ENCODE data around the gene BTN1A1. TPM values are rescaled to one million over a fixed set of nuclear protein-coding genes. Genes with fewer than 3 reads are reported as not detected.

Gene BTN1A1
- total RNA-seq, 1 donor from 2014 or later, result not detected

GRCh38 chr6:26477426-26477825 lies 22.7 kb upstream of the BTN1A1 start:
- Mint-ChIP-seq H3K9me3 (ENCODE audit: unreplicated experiment) (peaks cover 4% of the 10 kb centered on the region), H3K36me3 (ENCODE audit: unreplicated experiment) (no peaks in the 10 kb centered on the region), H3K27me3 (ENCODE audit: unreplicated experiment) (no peaks in the 10 kb centered on the region), H3K4me1 (ENCODE audit: unreplicated experiment) (peaks cover 35% of the 10 kb centered on the region), H3K4me3 (ENCODE audit: unreplicated experiment) (no peak overlapping the region), H3K27ac (ENCODE audit: unreplicated experiment) (no peak overlapping the region)
- DNase-seq (ENCODE audit: extremely low spot score, unreplicated experiment), result no peak
- TF ChIP-seq, protein P1, sequence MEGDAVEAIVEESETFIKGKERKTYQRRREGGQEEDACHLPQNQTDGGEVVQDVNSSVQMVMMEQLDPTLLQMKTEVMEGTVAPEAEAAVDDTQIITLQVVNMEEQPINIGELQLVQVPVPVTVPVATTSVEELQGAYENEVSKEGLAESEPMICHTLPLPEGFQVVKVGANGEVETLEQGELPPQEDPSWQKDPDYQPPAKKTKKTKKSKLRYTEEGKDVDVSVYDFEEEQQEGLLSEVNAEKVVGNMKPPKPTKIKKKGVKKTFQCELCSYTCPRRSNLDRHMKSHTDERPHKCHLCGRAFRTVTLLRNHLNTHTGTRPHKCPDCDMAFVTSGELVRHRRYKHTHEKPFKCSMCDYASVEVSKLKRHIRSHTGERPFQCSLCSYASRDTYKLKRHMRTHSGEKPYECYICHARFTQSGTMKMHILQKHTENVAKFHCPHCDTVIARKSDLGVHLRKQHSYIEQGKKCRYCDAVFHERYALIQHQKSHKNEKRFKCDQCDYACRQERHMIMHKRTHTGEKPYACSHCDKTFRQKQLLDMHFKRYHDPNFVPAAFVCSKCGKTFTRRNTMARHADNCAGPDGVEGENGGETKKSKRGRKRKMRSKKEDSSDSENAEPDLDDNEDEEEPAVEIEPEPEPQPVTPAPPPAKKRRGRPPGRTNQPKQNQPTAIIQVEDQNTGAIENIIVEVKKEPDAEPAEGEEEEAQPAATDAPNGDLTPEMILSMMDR (IDR thresholded peaks at IDR 0.05), result no peak

- peaks cover 4% of the 10 kb centered on the region for H3K9me3 Mint-ChIP-seq (ENCODE audit: unreplicated experiment)
Measured at GRCh38 chr6:26478100-26478984, 21.8 kb upstream of the BTN1A1 start.

DNA sequence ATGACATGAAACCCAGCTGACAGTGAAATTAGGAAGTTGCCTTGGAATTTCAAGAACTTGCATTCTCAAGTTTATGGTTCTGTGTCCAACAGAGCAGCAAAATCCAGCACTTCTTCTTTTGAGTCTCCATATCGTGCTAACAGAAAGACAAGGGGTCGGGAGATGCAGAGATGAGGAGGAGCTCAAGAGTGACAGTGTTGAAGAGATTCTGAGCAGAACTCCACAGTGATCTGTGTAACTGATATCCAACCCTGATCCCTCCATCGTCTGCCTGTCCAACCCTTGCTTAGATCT lies 21.2 kb upstream of the BTN1A1 start:
- Mint-ChIP-seq H3K27me3 (ENCODE audit: unreplicated experiment) (no peaks in the 10 kb centered on the region), H3K36me3 (ENCODE audit: unreplicated experiment) (no peaks in the 10 kb centered on the region), H3K4me3 (ENCODE audit: unreplicated experiment) (no peak overlapping the region), H3K9me3 (ENCODE audit: unreplicated experiment) (peaks cover 4% of the 10 kb centered on the region), H3K4me1 (ENCODE audit: unreplicated experiment) (peaks cover 25% of the 10 kb centered on the region), H3K27ac (ENCODE audit: unreplicated experiment) (no peak overlapping the region)
- DNase-seq (ENCODE audit: extremely low spot score, unreplicated experiment), result no peak
- TF ChIP-seq, protein P1 (IDR thresholded peaks at IDR 0.05), result no peak

More at GRCh38 chr6:26478100-26478984, 21.8 kb upstream of the BTN1A1 start:
- Mint-ChIP-seq H3K27me3 (ENCODE audit: unreplicated experiment) (no peaks in the 10 kb centered on the region), H3K4me3 (ENCODE audit: unreplicated experiment) (no peak overlapping the region), H3K27ac (ENCODE audit: unreplicated experiment) (no peak overlapping the region), H3K4me1 (ENCODE audit: unreplicated experiment) (peaks cover 28% of the 10 kb centered on the region), H3K36me3 (ENCODE audit: unreplicated experiment) (no peaks in the 10 kb centered on the region)
- TF ChIP-seq, protein P1 (IDR thresholded peaks at IDR 0.05), result no peak
- DNase-seq (ENCODE audit: extremely low spot score, unreplicated experiment), result no peak

DNA sequence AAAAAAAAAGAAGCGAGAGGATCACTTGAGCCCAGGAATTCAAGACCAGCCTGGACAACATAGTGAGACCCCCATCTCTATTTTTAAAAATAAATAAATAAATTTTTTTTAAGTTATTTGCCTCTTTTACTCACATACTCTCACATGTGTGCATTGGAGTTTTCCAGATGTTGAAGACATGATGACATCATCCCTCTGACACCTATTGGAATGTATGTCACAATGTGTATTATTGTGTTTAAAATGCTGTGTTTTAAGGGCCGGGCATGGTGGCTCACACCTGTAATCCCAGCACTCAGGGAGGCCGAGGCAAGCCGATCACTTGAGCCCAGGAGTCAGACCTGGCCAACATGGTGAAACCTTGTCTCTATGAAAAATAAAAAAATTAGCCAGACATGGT lies 17.8 kb upstream of the BTN1A1 start:
- Mint-ChIP-seq H3K4me3 (ENCODE audit: unreplicated experiment) (no peak overlapping the region), H3K9me3 (ENCODE audit: unreplicated experiment) (peaks cover 4% of the 10 kb centered on the region), H3K4me1 (ENCODE audit: unreplicated experiment) (no peaks in the 10 kb centered on the region), H3K36me3 (ENCODE audit: unreplicated experiment) (no peaks in the 10 kb centered on the region), H3K27ac (ENCODE audit: unreplicated experiment) (no peak overlapping the region), H3K27me3 (ENCODE audit: unreplicated experiment) (peaks cover 3% of the 10 kb centered on the region)
- TF ChIP-seq, protein P1 (IDR thresholded peaks at IDR 0.05), result no peak
- no peak for DNase-seq (ENCODE audit: extremely low spot score, unreplicated experiment)

- Mint-ChIP-seq H3K4me1 (ENCODE audit: unreplicated experiment) (no peaks in the 10 kb centered on the region), H3K27me3 (ENCODE audit: unreplicated experiment) (peaks cover 3% of the 10 kb centered on the region), H3K4me3 (ENCODE audit: unreplicated experiment) (no peak overlapping the region), H3K36me3 (ENCODE audit: unreplicated experiment) (no peaks in the 10 kb centered on the region), H3K9me3 (ENCODE audit: unreplicated experiment) (peaks cover 10% of the 10 kb centered on the region), H3K27ac (ENCODE audit: unreplicated experiment) (no peak overlapping the region)
- TF ChIP-seq, protein P1 (IDR thresholded peaks at IDR 0.05), result no peak
- no peak for DNase-seq (ENCODE audit: extremely low spot score, unreplicated experiment)
Measured at GRCh38 chr6:26483727-26484126, 16.4 kb upstream of the BTN1A1 start.
